HFFc6 (cell line): ENCODE data around the gene TXNRD1. TPM values are rescaled to one million over a fixed set of nuclear protein-coding genes. Genes with fewer than 3 reads are reported as not detected.

ENCODE experiments used
- DNase-seq: peaks from one replicate; pipeline ENCODE4 v3.0.0-alpha.2; 2018
- H3K27ac Mint-ChIP-seq: 2 replicates; pipeline ENCODE4 v1.8.0; 2020; ENCODE audit warnings: mild to moderate bottlenecking, mixed read lengths
- H3K27me3 Mint-ChIP-seq: 2 replicates; pipeline ENCODE4 v1.8.0; 2021; ENCODE audit warnings: mild to moderate bottlenecking, moderate library complexity, mixed read lengths; ENCODE audit not compliant: insufficient read depth
- H3K36me3 Mint-ChIP-seq: 2 replicates; pipeline ENCODE4 v1.8.0; 2021; ENCODE audit warnings: low read depth, mixed read lengths
- H3K4me1 Mint-ChIP-seq: 2 replicates; pipeline ENCODE4 v1.8.0; 2020; ENCODE audit warnings: low read depth, mixed read lengths
- H3K4me3 Mint-ChIP-seq: 2 replicates; pipeline ENCODE4 v1.8.0; 2020; ENCODE audit warnings: mild to moderate bottlenecking, moderate library complexity, mixed read lengths
- H3K9me3 Mint-ChIP-seq: 2 replicates; pipeline ENCODE4 v1.8.0; 2020; ENCODE audit warnings: mild to moderate bottlenecking, mixed read lengths
- total RNA-seq, 6 experiments: library from RNA; stranded (reverse); fragmentation: NEBNext Ultra II Directional; extraction: Animal tissue kit (Norgen Biotek cat#: 25700); gene quantifications; 2 replicates in 1 of 6; 3 replicates in 5 of 6; pipeline ENCODE4 v1.2.3, GENCODE V29; 2021
- TF ChIP-seq, protein P1 (sequence below): fragments of 200-600 bp; sonication (generic); IDR thresholded peaks from 2 replicates; pipeline ENCODE4 v1.5.0; 2021; ENCODE audit warnings: antibody characterized with exemption, mild to moderate bottlenecking

Gene TXNRD1
- total RNA-seq, 6 experiments from 2014 or later: 468 to 851 (median 784) TPM

DNA sequence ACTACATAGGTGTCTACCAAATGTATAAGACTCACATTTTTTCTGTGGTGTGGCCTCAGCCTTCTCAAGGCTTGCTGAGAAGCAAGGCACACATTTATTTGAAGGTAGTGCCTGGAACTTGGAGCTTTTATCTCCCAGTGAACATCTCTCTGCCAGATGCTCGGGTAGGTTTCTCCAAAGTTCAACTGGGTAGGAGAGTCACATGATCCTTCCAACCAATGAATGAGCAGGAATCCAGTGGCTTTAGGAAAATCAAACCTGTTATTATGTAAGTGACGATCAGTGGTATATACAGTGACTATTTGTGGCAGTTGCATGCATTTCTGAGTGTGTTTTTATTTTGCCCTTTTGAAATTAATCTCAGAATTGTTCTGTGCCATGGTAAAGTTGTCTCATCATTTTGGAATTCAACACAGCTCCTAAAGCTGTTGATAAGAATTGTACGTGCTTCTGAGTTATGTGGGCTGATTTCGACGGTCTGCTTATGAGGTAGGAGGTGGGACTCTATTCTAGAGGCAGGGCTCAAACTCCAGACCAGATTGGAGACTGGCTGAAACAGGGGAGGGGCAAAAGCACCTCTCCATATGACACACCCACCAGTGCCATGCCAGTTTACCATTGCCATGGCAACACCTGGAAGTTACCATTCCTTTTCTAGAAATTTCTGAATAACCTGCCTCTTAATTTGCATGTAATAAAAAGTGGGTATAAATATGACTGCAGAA, 145.6 kb downstream of the TXNRD1 start:
- Mint-ChIP-seq H3K27me3 (peaks cover 35% of the 10 kb centered on the region), H3K4me1 (peaks cover 27% of the 10 kb centered on the region), H3K27ac (no peak overlapping the region), H3K9me3 (peaks cover 35% of the 10 kb centered on the region), H3K4me3 (no peak overlapping the region; the same call in 1 of the 2 replicates), H3K36me3 (peaks cover 29% of the 10 kb centered on the region)
- TF ChIP-seq, protein P1, sequence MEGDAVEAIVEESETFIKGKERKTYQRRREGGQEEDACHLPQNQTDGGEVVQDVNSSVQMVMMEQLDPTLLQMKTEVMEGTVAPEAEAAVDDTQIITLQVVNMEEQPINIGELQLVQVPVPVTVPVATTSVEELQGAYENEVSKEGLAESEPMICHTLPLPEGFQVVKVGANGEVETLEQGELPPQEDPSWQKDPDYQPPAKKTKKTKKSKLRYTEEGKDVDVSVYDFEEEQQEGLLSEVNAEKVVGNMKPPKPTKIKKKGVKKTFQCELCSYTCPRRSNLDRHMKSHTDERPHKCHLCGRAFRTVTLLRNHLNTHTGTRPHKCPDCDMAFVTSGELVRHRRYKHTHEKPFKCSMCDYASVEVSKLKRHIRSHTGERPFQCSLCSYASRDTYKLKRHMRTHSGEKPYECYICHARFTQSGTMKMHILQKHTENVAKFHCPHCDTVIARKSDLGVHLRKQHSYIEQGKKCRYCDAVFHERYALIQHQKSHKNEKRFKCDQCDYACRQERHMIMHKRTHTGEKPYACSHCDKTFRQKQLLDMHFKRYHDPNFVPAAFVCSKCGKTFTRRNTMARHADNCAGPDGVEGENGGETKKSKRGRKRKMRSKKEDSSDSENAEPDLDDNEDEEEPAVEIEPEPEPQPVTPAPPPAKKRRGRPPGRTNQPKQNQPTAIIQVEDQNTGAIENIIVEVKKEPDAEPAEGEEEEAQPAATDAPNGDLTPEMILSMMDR: no peak
- no peak for DNase-seq

DNA sequence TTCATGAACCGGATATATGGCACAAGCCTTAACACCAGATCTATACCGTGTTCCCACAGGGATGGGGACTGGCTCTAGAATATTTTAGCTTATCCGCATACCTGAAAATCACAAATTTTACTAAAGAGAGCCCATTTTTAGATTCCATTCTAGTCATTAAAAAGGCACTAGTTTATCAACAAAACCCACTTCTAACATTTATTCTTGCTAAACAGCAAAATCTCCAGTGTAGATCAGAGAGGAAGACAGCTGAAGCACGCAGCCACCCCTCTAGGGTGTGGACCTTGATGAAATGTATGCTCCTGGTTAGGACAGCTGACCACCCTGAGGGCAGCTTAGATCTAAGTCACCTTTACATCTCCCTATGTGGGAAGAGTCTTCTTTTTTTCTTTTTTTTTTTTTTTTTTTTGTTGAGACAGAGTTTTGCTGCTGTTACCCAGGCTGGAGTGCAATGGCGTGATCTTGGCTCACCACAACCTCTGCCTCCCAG, 150.4 kb downstream of the TXNRD1 start:
- H3K36me3 Mint-ChIP-seq: peaks cover 32% of the 10 kb centered on the region
- no peak overlapping the region for H3K4me3 Mint-ChIP-seq
- H3K9me3 Mint-ChIP-seq: peaks cover 30% of the 10 kb centered on the region
- H3K4me1 Mint-ChIP-seq: peaks cover 11% of the 10 kb centered on the region
- DNase-seq: no peak
- no peak overlapping the region for H3K27ac Mint-ChIP-seq
- TF ChIP-seq, protein P1: no peak
- peaks cover 4% of the 10 kb centered on the region; the same call in 1 of the 2 replicates for H3K27me3 Mint-ChIP-seq

DNA sequence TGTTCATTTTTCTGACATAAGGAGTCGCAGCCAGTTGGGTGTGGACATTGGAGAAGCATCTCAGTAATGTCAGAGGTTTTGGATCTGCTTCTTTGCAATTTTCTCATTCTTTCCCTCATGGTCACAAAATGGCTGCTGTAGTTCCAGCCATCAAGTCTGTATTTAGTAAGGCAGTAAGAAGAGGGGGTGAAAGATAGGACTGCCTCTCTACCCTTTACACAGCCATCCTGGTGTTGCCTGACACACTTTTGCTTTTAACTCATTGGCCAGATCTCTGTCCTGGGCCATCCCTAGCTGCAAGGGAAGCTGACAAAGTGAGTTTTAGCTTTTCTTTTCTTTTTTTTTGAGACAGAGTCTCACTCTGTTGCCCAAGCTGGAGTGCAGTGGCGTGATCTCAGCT, 154.1 kb downstream of the TXNRD1 start:
- Mint-ChIP-seq H3K4me3 (no peak overlapping the region), H3K27ac (no peak overlapping the region)
- TF ChIP-seq, protein P1: no peak

DNA sequence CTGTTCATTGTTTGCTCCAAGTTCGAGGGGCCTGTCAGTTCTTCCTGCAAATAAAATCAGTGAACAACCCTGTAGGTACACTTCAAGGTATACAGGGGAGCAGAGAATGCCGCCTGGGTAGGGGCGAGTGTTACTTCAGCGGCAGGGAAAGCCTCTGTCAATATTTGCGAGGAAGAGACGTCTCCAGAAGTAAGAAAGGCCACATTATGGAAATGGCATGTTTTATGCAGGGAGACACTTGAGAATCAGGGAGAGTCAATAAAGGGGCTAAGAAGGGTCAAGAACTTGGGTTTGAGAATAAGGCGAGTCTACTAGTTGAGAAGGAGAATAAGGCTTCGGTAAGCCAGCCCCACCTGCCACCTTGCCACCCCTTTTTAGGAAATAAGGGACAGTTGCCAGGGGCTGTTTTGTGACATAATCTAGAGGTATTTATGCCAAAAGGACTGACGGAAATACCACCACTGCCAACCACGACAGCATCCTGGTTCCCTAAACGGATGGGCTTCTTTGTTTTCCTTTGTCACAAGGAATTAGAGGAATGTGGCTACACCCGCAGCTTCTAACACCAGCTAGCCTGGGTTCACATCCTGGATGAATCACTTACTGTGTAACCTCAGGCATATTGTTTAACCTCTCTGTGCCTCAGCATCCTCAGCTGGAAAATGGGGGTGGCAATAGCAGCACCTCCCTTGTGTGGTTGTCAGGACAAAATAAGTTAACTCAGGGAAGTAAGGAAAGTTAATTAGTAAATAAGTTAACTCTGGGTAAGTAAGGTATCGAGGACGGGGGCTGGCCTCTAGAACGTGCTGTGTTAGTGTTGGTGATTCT, 155.7 kb downstream of the TXNRD1 start:
- Mint-ChIP-seq H3K27me3 (no peaks in the 10 kb centered on the region), H3K36me3 (peaks cover 23% of the 10 kb centered on the region), H3K4me1 (peaks cover 26% of the 10 kb centered on the region), H3K4me3 (peak overlapping the region; percentile 49), H3K9me3 (peaks cover 21% of the 10 kb centered on the region), H3K27ac (peak overlapping the region; percentile 47; the same call in 1 of the 2 replicates)
- peak; percentile 47 for DNase-seq
- TF ChIP-seq, protein P1: no peak

More for the DNA sequence above, 154.1 kb downstream of the TXNRD1 start:
- Mint-ChIP-seq H3K4me1 (peaks cover 19% of the 10 kb centered on the region), H3K27me3 (no peaks in the 10 kb centered on the region; the same call in 1 of the 2 replicates), H3K36me3 (peaks cover 23% of the 10 kb centered on the region), H3K9me3 (peaks cover 21% of the 10 kb centered on the region)
- DNase-seq: no peak

DNA sequence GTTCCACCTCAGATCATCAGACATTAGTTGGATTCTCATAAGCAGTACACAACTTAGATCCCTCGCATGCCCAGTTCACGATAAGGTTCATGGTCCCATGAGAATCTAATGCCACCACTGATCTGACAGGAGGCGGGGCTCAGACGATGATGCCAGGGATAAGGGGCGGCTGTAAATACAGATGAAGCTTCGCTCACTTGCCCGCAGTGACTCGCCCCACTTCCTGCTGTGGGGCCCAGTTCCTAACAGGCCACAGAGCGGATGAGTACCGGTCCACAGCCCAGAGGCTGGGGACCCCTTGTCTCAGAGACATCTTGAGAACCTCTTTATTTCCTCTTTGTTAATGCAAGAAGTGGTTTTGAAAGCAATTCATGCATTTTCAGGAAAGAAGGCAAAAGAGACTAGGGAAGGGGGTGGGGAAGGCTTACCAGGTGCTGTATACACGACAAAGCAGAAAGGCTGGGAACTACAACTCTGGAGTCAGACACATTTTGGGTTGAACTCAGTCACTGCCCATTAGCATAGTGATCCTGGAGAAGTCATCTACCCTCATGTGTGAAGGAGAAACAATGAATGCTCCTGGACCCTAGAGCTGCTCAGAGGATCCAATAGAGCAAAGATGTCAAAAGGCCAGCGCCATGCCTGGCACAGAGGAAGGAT, 156.6 kb downstream of the TXNRD1 start:
- H3K9me3 Mint-ChIP-seq: peaks cover 21% of the 10 kb centered on the region
- TF ChIP-seq, protein P1: no peak
- peaks cover 23% of the 10 kb centered on the region for H3K36me3 Mint-ChIP-seq
- H3K27ac Mint-ChIP-seq: no peak overlapping the region
- DNase-seq: no peak
- no peak overlapping the region for H3K4me3 Mint-ChIP-seq
- H3K4me1 Mint-ChIP-seq: peaks cover 36% of the 10 kb centered on the region
- no peaks in the 10 kb centered on the region for H3K27me3 Mint-ChIP-seq
